Suprapubic skin (tissue), 4 donors: ENCODE data around the gene SOCS7.

Experiments
- CTCF ChIP-seq, 2 donors: fragments of 200-600 bp in 1 of 2; fragments of 450-650 bp in 1 of 2; sonication (generic) in 1 of 2; IDR thresholded peaks; one replicate each; pipeline ENCODE4 v1.5.1; 2016 to 2019; ENCODE audit warnings: antibody characterized with exemption in 2 of 2, mild to moderate bottlenecking in 1 of 2, moderate library complexity in 1 of 2
- EP300 ChIP-seq: sonication (generic); formaldehyde crosslinking; IDR thresholded peaks from one replicate; pipeline ENCODE4 v1.6.1; 2017; ENCODE audit warnings: antibody characterized with exemption
- POLR2A ChIP-seq, 2 donors: fragments of 450-650 bp; IDR thresholded peaks; one replicate each; pipeline ENCODE4 v1.6.1; 2017; ENCODE audit warnings: antibody characterized with exemption in 2 of 2, mild to moderate bottlenecking in 2 of 2, moderate library complexity in 2 of 2
- POLR2AphosphoS5 ChIP-seq, 3 donors: sonication (generic); formaldehyde crosslinking; IDR thresholded peaks; one replicate each; pipeline ENCODE4 v1.6.1; 2017; ENCODE audit warnings: antibody characterized with exemption in 3 of 3

- TF ChIP-seq EP300 = no peak
- TF ChIP-seq POLR2A (IDR thresholded peaks at IDR 0.05) = no peak
- no peak for TF ChIP-seq CTCF (IDR thresholded peaks at IDR 0.05)
- TF ChIP-seq POLR2AphosphoS5 (IDR thresholded peaks at IDR 0.05) = no peak
These were observed 27.8 kb downstream of the SOCS7 start for GRCh38 chr17:38379448-38379847.
